ENCODE results near the gene NTSR1. TPM values are rescaled to one million over a fixed set of nuclear protein-coding genes. Genes with fewer than 3 reads are reported as not detected.

The NTSR1 gene
- total RNA-seq, 1 experiment from 2014 or later: 4.5 TPM

GRCh38 chr20:62726716-62727583 lies 18.3 kb downstream of the NTSR1 start:
- Mint-ChIP-seq H3K27me3 (ENCODE audit: insufficient read depth, unreplicated experiment) (no peaks in the 10 kb centered on the region), H3K4me1 (ENCODE audit: insufficient read depth, unreplicated experiment) (peaks cover under 1% of the 10 kb centered on the region), H3K36me3 (ENCODE audit: insufficient read depth, unreplicated experiment) (no peaks in the 10 kb centered on the region), H3K4me3 (ENCODE audit: unreplicated experiment) (no peak overlapping the region), H3K9me3 (ENCODE audit: unreplicated experiment) (no peaks in the 10 kb centered on the region), H3K27ac (ENCODE audit: low read depth, unreplicated experiment) (no peak overlapping the region)
- no peak for TF ChIP-seq CTCF (IDR thresholded peaks at IDR 0.05; ENCODE audit: unreplicated experiment)
- intact Hi-C loops (cut with micrococcal nuclease): no loop called here
- ChIA-PET POLR2A (no interaction called here), CTCF (no interaction called here)
- no TSS peak for BruUV-seq (replicated peaks)
- DNase-seq (ENCODE audit: unreplicated experiment): no peak

GRCh38 chr20:62727584-62728027 lies 19.0 kb downstream of the NTSR1 start:
- H3K36me3 Mint-ChIP-seq (ENCODE audit: insufficient read depth, unreplicated experiment): no peaks in the 10 kb centered on the region
- no peak for DNase-seq (ENCODE audit: unreplicated experiment)
- ChIA-PET POLR2A (interaction anchor here (1.1 kb wide), 1 partner anchor 9 kb away, joined by 5 read pairs; no protein-coding TSS in a partner anchor), CTCF (no interaction called here)
- H3K27me3 Mint-ChIP-seq (ENCODE audit: insufficient read depth, unreplicated experiment): no peaks in the 10 kb centered on the region
- no peaks in the 10 kb centered on the region for H3K4me1 Mint-ChIP-seq (ENCODE audit: insufficient read depth, unreplicated experiment)
- BruUV-seq (replicated peaks): no TSS peak
- H3K9me3 Mint-ChIP-seq (ENCODE audit: unreplicated experiment): no peaks in the 10 kb centered on the region
- intact Hi-C loops (cut with micrococcal nuclease): no loop called here
- no peak for TF ChIP-seq CTCF (IDR thresholded peaks at IDR 0.05; ENCODE audit: unreplicated experiment)
- no peak overlapping the region for H3K4me3 Mint-ChIP-seq (ENCODE audit: unreplicated experiment)
- no peak overlapping the region for H3K27ac Mint-ChIP-seq (ENCODE audit: low read depth, unreplicated experiment)

- H3K27ac Mint-ChIP-seq (ENCODE audit: low read depth, unreplicated experiment): no peak overlapping the region
- H3K36me3 Mint-ChIP-seq (ENCODE audit: insufficient read depth, unreplicated experiment): no peaks in the 10 kb centered on the region
- TF ChIP-seq CTCF (IDR thresholded peaks at IDR 0.05; ENCODE audit: unreplicated experiment): no peak
- H3K9me3 Mint-ChIP-seq (ENCODE audit: unreplicated experiment): no peaks in the 10 kb centered on the region
- intact Hi-C loops (cut with micrococcal nuclease): no loop called here
- no peak overlapping the region for H3K4me3 Mint-ChIP-seq (ENCODE audit: unreplicated experiment)
- CTCF ChIA-PET: interaction anchor here (0.5 to 0.7 kb wide), 2 partner anchors 111 to 280 kb away, joined by 3 to 4 read pairs; no protein-coding TSS in a partner anchor
- no peak for DNase-seq (ENCODE audit: unreplicated experiment)
- no TSS peak for BruUV-seq (replicated peaks)
- H3K27me3 Mint-ChIP-seq (ENCODE audit: insufficient read depth, unreplicated experiment): peaks cover 3% of the 10 kb centered on the region
- H3K4me1 Mint-ChIP-seq (ENCODE audit: insufficient read depth, unreplicated experiment): peaks cover under 1% of the 10 kb centered on the region
- POLR2A ChIA-PET: interaction anchor here (1.1 kb wide), 1 partner anchor 9 kb away, joined by 5 read pairs; no protein-coding TSS in a partner anchor
These were observed 19.6 kb downstream of the NTSR1 start for GRCh38 chr20:62728028-62728780.

GRCh38 chr20:62728781-62729300 lies 20.2 kb downstream of the NTSR1 start:
- BruUV-seq (replicated peaks): no TSS peak
- H3K36me3 Mint-ChIP-seq (ENCODE audit: insufficient read depth, unreplicated experiment): no peaks in the 10 kb centered on the region
- peaks cover 7% of the 10 kb centered on the region for H3K4me1 Mint-ChIP-seq (ENCODE audit: insufficient read depth, unreplicated experiment)
- H3K9me3 Mint-ChIP-seq (ENCODE audit: unreplicated experiment): no peaks in the 10 kb centered on the region
- intact Hi-C loops (cut with micrococcal nuclease): no loop called here
- no peak overlapping the region for H3K27ac Mint-ChIP-seq (ENCODE audit: low read depth, unreplicated experiment)
- POLR2A ChIA-PET: interaction anchor here (0.5 to 1.1 kb wide), 2 partner anchors 10 to 40 kb away, joined by 3 to 5 read pairs; no protein-coding TSS in a partner anchor
- no peak for TF ChIP-seq CTCF (IDR thresholded peaks at IDR 0.05; ENCODE audit: unreplicated experiment)
- H3K27me3 Mint-ChIP-seq (ENCODE audit: insufficient read depth, unreplicated experiment): peaks cover 9% of the 10 kb centered on the region
- no peak overlapping the region for H3K4me3 Mint-ChIP-seq (ENCODE audit: unreplicated experiment)
- no peak for DNase-seq (ENCODE audit: unreplicated experiment)
- CTCF ChIA-PET: interaction anchor here (0.5 to 0.7 kb wide), 3 partner anchors 105 to 280 kb away, joined by 3 to 5 read pairs (median 4); no protein-coding TSS in a partner anchor

All from MCF 10A (cell line).